Adipocyte (in vitro differentiated cells): ENCODE results near the gene AMOTL2.
A peak's percentile ranks its signal among the peaks of the same experiment; 100 is the strongest.

Source experiments
- DNase-seq: peaks from one replicate; pipeline ENCODE4 v3.0.0-alpha.2; 2015; ENCODE audit warnings: low read depth
- H3K27me3 ChIP-seq: replicated peaks from 2 replicates; pipeline ENCODE4 v1.7.0; 2013; ENCODE audit warnings: mild to moderate bottlenecking, low read length, moderate library complexity; ENCODE audit not compliant: control insufficient read depth, insufficient read depth
- H3K36me3 ChIP-seq: 2 replicates; pipeline ENCODE4 v1.7.0; 2013; ENCODE audit warnings: low read length, mild to moderate bottlenecking, moderate library complexity; ENCODE audit not compliant: control insufficient read depth, insufficient read depth, severe bottlenecking
- H3K4me1 ChIP-seq: 2 replicates; pipeline ENCODE4 v1.7.0; 2013; ENCODE audit warnings: mild to moderate bottlenecking, low read length, moderate library complexity; ENCODE audit not compliant: control insufficient read depth, insufficient read depth
- H3K4me3 ChIP-seq: 2 replicates; pipeline ENCODE4 v1.7.0; 2013; ENCODE audit warnings: mild to moderate bottlenecking, low read length, moderate library complexity
- H3K9ac ChIP-seq: 2 replicates; pipeline ENCODE4 v1.7.0; 2013; ENCODE audit warnings: mild to moderate bottlenecking, low read length, moderate library complexity
- H3K9me3 ChIP-seq: 2 replicates; pipeline ENCODE4 v1.7.0; 2013; ENCODE audit warnings: mild to moderate bottlenecking, low read length, moderate library complexity; ENCODE audit not compliant: control insufficient read depth

AMOTL2 gene

DNA sequence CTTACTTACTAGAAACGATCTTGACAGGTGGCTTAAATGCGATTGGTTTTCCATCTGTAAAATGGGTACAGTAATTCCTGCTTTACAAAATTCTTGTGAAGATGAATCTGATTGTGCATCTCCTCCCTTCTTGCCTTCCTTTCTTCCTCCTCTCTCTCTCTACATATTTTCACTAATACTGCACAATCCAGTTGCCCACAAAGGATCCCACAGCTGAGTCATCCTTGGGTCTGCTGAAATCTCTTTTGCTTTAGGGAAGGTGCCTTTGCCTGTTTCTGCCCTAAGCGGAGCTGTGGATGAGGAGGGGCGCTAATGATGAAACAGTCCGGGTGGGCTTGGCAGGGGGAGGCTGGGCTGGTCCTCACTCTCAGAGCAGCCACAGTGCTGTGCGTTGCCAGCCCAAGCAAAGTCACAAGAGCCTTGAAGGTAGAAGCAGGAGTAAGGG lies 46.1 kb downstream of the AMOTL2 start:
- Histone ChIP-seq H3K27me3 (no peaks in the 10 kb centered on the region), H3K36me3 (no peaks in the 10 kb centered on the region), H3K9ac (peak overlapping the region; percentile 86), H3K9me3 (no peaks in the 10 kb centered on the region), H3K4me1 (peaks cover 88% of the 10 kb centered on the region), H3K4me3 (peak overlapping the region; percentile 16)
- peak; percentile 91 for DNase-seq

DNA sequence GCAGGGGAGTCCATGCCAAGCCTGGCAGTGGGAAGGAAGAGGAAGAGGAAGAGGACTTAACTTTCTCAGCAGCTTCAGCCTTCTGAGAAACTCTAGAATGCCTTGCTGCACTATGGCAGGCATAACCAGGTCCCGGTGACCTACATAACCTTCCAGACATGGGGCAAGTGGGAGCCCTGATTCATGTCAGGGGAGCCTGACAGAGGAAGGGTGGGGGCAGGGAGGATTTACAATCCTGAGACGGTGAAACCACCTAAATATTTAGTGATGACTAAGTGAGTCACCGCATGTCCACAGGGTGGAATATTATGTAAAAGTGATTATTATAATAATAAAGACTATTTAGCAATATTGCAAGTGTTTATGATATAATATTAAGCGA lies 46.7 kb downstream of the AMOTL2 start:
- Histone ChIP-seq H3K9ac (peak overlapping the region; percentile 86), H3K36me3 (no peaks in the 10 kb centered on the region), H3K27me3 (no peaks in the 10 kb centered on the region), H3K4me3 (peak overlapping the region; percentile 33), H3K4me1 (peaks cover 89% of the 10 kb centered on the region), H3K9me3 (no peaks in the 10 kb centered on the region)
- peak; percentile 67 for DNase-seq

DNA sequence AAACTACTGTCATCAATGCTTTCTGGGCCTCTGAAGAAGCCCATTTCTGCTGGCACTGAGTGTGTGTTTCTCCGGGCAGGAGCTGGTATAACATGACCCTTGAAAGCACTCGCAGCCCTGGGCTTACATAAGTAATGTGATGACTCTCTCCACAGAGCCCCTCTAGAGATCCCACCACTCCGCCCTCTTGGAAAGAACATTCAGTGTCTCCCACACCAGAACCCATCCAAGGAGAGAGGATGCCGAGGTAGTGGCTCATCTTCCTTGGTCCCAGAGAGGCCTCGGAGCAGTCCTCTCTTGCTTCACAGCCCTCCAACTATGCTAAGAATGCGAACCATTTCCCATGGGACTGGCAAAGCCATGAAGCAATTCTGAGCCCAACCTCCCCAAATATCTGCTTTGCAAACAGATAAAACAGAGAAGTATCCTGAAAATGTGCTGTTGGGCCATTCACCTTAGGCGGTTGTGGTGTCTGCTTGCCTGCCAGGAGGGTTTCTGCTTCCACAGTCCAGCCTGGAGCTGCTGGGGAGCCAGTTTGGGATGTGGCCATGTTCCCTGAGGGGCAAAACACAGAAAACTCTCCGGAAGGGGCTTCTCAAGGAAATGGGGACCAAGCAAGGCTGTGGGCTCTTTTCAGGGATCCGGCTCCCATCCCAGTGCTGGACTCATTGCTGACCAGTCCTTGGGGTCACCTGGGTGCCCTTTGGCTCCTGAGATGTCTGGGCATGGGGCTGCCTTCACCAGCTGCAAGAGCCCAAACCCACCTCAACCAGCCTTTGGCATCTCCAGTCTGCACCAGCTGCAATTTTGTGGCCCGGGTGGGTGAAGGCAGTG lies 47.3 kb downstream of the AMOTL2 start:
- peak; percentile 97 for DNase-seq
- no peaks in the 10 kb centered on the region for H3K36me3 ChIP-seq
- no peaks in the 10 kb centered on the region for H3K9me3 ChIP-seq
- H3K4me1 ChIP-seq = peaks cover 89% of the 10 kb centered on the region
- peak overlapping the region; percentile 33 for H3K4me3 ChIP-seq
- peak overlapping the region; percentile 86 for H3K9ac ChIP-seq
- no peaks in the 10 kb centered on the region for H3K27me3 ChIP-seq

DNA sequence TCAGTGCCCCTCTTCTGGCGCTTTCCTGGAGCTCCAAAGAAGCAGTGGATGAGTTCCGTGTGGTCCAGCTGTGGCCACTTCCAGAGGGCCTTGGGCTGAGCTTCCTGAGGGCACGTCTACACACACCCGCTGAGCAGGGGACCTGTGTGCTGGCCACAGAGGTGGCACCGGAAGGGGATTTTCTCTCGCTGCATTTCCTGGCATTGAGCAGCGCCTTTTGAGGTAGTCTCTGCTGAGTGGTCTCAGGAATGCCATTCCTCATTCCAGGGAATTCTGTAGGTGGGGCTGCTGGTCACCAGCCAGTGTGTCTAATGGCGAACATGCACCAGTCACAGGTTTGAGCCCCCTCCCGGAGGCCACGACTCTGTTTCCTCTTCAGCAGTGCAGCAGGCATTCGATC lies 48.1 kb downstream of the AMOTL2 start:
- Histone ChIP-seq H3K9ac (peak overlapping the region; percentile 83), H3K36me3 (no peaks in the 10 kb centered on the region), H3K9me3 (no peaks in the 10 kb centered on the region), H3K4me3 (no peak overlapping the region), H3K27me3 (no peaks in the 10 kb centered on the region), H3K4me1 (peaks cover 84% of the 10 kb centered on the region)
- no peak for DNase-seq

DNA sequence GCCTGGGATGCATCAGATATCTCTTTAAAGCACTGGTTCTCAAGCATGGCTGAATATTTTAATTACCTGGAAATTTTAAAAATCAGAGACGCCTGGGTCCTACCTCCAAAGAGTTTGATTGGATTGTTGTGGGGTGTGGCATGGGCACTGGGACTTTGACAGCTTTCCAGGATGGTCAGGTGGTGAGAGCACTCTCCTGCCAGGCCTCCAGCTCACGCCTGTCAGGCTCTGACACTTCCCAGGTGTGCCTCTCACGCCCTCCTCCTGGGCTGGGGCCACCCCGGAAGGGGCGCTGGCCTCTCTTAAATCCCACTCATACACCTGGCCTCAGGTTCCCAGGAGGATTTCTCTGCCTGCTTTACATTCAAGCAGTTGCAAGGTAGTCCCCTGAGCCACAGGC lies 48.5 kb downstream of the AMOTL2 start:
- H3K27me3 ChIP-seq = no peaks in the 10 kb centered on the region
- no peak overlapping the region for H3K4me3 ChIP-seq
- no peak for DNase-seq
- no peaks in the 10 kb centered on the region for H3K9me3 ChIP-seq
- no peaks in the 10 kb centered on the region for H3K36me3 ChIP-seq
- H3K4me1 ChIP-seq = peaks cover 79% of the 10 kb centered on the region
- peak overlapping the region; percentile 83 for H3K9ac ChIP-seq

DNA sequence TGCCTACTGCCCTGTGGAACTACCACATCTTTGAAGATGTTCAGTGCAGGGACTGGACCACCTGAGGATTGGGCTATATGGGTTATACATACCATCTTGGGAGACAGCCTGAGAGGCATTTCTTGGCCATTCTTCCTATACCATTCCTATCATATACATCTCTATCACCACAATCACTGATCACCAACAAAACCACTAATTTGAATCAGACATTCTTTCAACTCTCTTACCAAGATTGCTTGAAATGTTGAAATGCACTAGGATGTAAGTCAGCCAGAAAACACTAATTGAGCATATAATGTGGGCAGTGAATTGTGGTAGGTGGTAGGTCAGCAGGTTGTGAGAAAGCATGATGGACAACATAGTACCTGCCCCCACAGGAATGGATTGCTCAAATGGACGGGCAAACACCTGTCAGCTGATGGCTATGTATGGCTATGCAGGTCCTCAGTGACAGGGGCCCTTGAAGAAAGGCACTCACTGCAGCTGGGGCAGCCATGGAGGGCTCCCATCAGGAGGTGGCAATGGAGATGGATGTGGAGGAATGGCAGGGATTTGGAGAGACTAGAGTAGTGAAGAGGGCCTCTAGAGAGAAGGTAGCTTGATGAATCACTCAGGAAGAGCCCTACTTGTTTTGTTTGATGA lies 49.1 kb downstream of the AMOTL2 start:
- Histone ChIP-seq H3K36me3 (no peaks in the 10 kb centered on the region), H3K9ac (peak overlapping the region; percentile 83), H3K4me3 (no peak overlapping the region), H3K27me3 (no peaks in the 10 kb centered on the region), H3K4me1 (peaks cover 74% of the 10 kb centered on the region), H3K9me3 (no peaks in the 10 kb centered on the region)
- DNase-seq = peak; percentile 54

DNA sequence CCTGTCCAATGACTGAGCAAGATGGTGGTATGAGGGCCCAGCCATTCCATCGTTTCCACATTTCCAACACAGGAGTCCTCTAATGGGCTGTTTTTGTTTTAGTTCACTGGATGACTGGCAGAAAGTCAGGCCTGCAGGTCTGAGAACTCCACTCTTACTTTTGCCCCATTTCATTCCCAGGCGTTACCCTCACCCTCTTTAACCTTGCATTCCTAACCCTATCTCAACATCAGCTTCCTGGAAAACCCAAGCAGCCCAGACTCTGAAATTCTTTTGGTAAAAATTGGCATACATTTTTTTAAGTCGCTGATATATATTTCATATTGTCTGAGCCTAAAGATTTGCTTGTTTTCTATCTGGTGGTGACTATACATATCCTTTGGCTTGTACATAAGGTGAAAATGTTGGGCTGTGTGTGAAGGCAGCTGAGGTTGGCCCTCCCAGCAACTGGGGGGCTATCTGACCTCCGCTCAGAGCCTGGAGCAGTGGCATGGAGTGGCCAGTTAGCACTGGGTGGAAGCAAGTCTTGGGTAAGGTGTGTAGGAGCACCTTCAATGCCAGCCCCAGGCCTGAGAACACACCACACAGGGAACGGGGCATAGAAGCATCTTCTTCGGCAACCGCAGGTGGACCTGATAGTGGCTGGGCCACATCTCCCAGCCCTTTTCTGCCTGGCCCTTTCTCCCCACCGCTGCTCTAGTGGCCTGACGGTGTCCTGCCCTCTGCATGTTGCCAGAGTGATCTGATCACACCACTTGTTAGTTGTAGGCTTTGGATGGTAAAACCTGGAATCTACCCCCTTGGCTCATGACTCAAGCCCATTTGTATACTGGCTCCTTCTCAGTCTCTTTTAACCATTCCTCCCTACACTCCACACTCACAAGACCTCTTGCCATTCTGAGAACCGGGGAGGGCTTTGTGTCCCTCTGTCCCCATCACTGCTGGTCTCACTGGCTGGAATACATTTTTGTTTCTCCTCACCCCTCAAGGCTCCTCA lies 50.0 kb downstream of the AMOTL2 start:
- no peak overlapping the region for H3K4me3 ChIP-seq
- H3K4me1 ChIP-seq = peaks cover 65% of the 10 kb centered on the region
- no peak for DNase-seq
- no peaks in the 10 kb centered on the region for H3K9me3 ChIP-seq
- no peaks in the 10 kb centered on the region for H3K27me3 ChIP-seq
- no peaks in the 10 kb centered on the region for H3K36me3 ChIP-seq
- H3K9ac ChIP-seq = no peak overlapping the region

DNA sequence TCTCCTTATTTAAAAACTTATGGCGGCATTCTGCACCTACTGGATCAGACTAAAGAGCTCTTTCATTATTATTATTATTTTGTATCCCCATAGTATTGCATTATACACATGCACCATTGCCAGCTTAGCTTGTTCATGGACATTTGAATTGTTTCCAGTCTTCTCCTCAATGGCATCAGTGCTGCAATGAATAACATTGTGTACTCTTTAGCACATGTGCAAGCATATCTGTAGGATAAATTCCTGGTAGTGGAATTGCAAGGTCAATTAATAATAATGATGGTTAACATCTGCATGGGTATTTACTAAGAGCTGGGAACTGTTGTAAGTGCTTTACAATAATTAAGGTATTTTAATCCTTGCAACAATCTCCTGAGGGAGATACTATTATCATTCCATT lies 52.0 kb downstream of the AMOTL2 start:
- Histone ChIP-seq H3K4me1 (peaks cover 61% of the 10 kb centered on the region), H3K4me3 (no peak overlapping the region), H3K36me3 (no peaks in the 10 kb centered on the region), H3K9ac (peak overlapping the region; percentile 22), H3K27me3 (no peaks in the 10 kb centered on the region), H3K9me3 (no peaks in the 10 kb centered on the region)
- no peak for DNase-seq

DNA sequence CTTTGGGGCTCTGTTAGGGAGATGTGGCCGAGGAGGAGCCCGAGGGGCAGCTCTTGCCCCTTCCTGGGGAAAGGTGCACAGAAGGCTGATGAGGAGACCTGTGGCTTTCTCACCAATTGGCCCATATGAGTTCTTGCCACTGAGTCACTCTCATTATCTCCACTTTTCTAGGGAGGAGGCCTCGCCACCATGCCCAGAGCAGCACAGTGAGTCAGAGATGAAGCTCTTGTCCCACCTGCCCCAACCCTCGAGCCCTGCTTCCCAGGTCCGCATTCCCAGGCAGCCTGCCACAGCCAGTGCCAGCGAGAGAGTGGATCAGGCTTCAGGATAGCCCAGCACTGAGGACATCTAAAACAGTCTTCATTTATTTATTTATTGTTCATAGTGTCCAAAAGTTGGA lies 53.5 kb downstream of the AMOTL2 start:
- Histone ChIP-seq H3K27me3 (no peaks in the 10 kb centered on the region), H3K9me3 (no peaks in the 10 kb centered on the region), H3K9ac (no peak overlapping the region), H3K36me3 (no peaks in the 10 kb centered on the region), H3K4me1 (peaks cover 63% of the 10 kb centered on the region), H3K4me3 (no peak overlapping the region)
- DNase-seq = no peak

DNA sequence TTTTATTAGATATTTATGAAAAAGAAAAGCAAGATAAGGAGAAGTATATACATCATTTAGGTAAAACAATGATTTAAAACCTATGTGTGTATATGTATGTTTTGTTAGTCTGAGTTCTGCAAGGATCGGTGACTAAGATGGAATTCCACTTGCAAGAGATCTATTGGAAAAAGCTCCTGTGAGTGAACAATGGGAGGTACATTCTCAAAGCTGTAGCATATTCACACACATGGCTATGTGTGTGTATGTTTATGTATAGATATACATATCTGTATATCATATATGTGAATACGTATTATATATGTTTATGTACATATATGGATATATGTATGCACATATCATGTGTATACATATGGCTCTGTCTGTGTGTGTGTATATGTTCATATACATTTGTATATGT lies 54.3 kb downstream of the AMOTL2 start:
- H3K9ac ChIP-seq = no peak overlapping the region
- H3K27me3 ChIP-seq = no peaks in the 10 kb centered on the region
- H3K4me1 ChIP-seq = peaks cover 63% of the 10 kb centered on the region
- no peaks in the 10 kb centered on the region for H3K9me3 ChIP-seq
- DNase-seq = no peak
- H3K36me3 ChIP-seq = no peaks in the 10 kb centered on the region
- H3K4me3 ChIP-seq = no peak overlapping the region

DNA sequence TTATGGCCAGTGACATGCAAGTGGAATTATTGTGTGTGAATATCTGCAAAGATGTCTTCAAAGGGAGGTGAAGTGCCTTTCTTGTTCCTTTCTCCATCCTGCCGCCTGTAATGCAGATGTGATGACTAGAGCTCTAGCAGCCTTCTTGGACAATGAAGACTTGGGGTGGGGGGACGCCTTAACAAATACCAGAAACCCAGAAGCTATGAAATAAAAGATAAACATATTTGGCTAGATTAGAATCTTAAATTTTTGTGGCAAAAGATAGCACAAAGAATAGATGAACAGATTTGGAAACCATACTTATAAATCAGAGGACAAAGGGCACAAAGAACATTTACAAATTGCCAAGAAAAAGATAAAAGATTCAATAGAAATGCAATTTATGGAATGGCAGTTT lies 56.1 kb downstream of the AMOTL2 start:
- Histone ChIP-seq H3K9me3 (no peaks in the 10 kb centered on the region), H3K9ac (peak overlapping the region; percentile 1), H3K27me3 (no peaks in the 10 kb centered on the region), H3K4me3 (no peak overlapping the region), H3K4me1 (peaks cover 64% of the 10 kb centered on the region), H3K36me3 (no peaks in the 10 kb centered on the region)
- no peak for DNase-seq
